Measurements from ENCODE around the gene FGD5.

FGD5 gene

DNA sequence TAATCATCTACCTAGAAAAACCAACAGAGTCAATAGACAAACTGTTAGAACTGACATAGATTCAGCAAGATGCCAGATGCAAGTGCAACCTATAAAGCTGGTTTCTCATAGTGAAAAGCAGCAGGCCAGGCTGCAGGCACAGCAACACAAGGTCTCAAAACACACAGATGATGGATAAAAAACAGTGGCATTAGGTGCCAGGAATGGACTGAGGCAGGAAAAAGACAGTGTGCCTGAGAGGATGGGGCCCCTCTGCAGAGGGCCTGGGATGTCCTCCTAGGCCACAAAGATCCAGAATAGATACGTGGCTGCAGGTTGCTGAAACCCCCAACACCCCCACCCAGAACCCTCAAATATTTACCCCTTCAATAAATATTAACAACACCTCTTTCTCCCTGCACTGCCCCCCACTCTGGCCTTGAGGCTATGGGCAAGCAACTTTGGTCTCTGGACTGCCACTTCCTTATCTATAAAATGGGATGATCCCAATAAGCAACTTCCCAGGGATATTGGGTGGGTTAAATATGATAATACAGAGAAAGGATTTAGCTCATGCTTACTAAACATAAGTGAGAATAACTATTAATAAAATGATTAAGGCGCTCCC lies 35.2 kb upstream of the FGD5 start:
- DNase-seq = no peak
- H3K4me3 ChIP-seq (ENCODE audit: control insufficient read depth in 1 of 7, extremely low read depth in 1 of 7, insufficient read depth in 4 of 7, low read depth in 2 of 7, low read length in 6 of 7) = no peak overlapping the region
- ChIA-PET CTCF (interaction anchor here (0.7 to 17.8 kb wide), 8 partner anchors 8 to 134 kb away, joined by 3 to 337 read pairs (median 4); partner anchors contain the start of gene C3orf20), POLR2A (interaction anchor here (0.6 kb wide), 1 partner anchor 56 kb away, joined by 3 read pairs; no protein-coding TSS in a partner anchor)
- WGBS (ENCODE audit: insufficient coverage) = 100% methylated on average over 2 of the region's 2 CpGs
- H3K27me3 ChIP-seq (replicated peaks in 2 of 5; ENCODE audit: control insufficient read depth in 4 of 5, insufficient read depth in 5 of 5, low read length in 4 of 5) = no peaks in the 10 kb centered on the region
- no peaks in the 10 kb centered on the region for H3K36me3 ChIP-seq (ENCODE audit: control insufficient read depth in 4 of 4, insufficient read depth in 4 of 4, low read length in 3 of 4)
- H3K27ac ChIP-seq (ENCODE audit: insufficient read depth in 1 of 2, low read depth in 1 of 2, low read length in 2 of 2, poor library complexity in 1 of 2, severe bottlenecking in 2 of 2) = no peak overlapping the region
- no peaks in the 10 kb centered on the region for H3K4me1 ChIP-seq (ENCODE audit: control extremely low read depth in 1 of 4, control insufficient read depth in 4 of 4, insufficient read depth in 4 of 4, low read length in 3 of 4)
- peaks cover 0 to 6% (median 2%) of the 10 kb centered on the region in 5 experiments for H3K9me3 ChIP-seq (ENCODE audit: control extremely low read depth in 1 of 5, control insufficient read depth in 4 of 5, insufficient read depth in 2 of 5, low read depth in 1 of 5, low read length in 4 of 5)

DNA sequence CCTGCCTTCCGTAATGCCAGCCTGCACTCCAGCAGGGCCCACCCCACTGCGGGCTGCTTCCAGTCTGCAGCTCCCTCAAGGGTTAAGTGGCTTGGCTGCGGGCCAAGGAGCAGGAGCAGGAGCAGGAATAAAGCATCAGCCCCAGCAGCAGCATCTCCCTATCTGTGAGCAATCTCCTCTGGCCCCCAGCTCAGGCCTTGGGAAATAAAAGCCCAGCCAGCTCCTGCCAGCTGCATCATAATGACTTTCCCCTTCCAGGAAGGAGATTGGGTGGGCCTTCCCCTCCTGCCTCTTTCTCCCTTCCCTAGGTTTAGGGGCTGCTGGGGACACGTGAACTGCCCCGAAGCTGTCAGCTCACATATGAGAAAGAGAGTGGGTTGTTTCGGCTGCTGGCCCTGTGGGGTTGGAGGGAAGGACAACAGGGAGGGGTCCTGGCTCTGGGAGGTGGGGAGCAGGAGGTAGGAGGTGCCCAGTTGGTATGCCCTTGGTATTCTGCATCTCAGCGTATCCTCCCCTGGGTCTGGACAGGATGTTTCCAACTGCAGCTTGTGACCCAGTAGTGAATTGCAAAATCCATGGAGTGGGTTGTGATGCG lies 34.6 kb upstream of the FGD5 start:
- 90% methylated on average over 6 of the region's 8 CpGs for whole genome bisulfite sequencing (ENCODE audit: insufficient coverage)
- no peak overlapping the region for H3K27ac ChIP-seq (ENCODE audit: insufficient read depth in 1 of 2, low read depth in 1 of 2, low read length in 2 of 2, poor library complexity in 1 of 2, severe bottlenecking in 2 of 2)
- H3K4me1 ChIP-seq (ENCODE audit: control extremely low read depth in 1 of 4, control insufficient read depth in 4 of 4, insufficient read depth in 4 of 4, low read length in 3 of 4) = no peaks in the 10 kb centered on the region
- ChIA-PET POLR2A (interaction anchor here (0.6 kb wide), 1 partner anchor 57 kb away, joined by 3 read pairs; no protein-coding TSS in a partner anchor), CTCF (interaction anchor here (0.8 to 17.8 kb wide), 7 partner anchors 14 to 133 kb away, joined by 3 to 337 read pairs (median 4); partner anchors contain the start of gene C3orf20)
- no peak overlapping the region for H3K4me3 ChIP-seq (ENCODE audit: control insufficient read depth in 1 of 7, extremely low read depth in 1 of 7, insufficient read depth in 4 of 7, low read depth in 2 of 7, low read length in 6 of 7)
- H3K9me3 ChIP-seq (ENCODE audit: control extremely low read depth in 1 of 5, control insufficient read depth in 4 of 5, insufficient read depth in 2 of 5, low read depth in 1 of 5, low read length in 4 of 5) = peaks cover 0 to 6% (median 0%) of the 10 kb centered on the region in 5 experiments
- H3K27me3 ChIP-seq (replicated peaks in 2 of 5; ENCODE audit: control insufficient read depth in 4 of 5, insufficient read depth in 5 of 5, low read length in 4 of 5) = no peaks in the 10 kb centered on the region
- no peak for DNase-seq
- no peaks in the 10 kb centered on the region for H3K36me3 ChIP-seq (ENCODE audit: control insufficient read depth in 4 of 4, insufficient read depth in 4 of 4, low read length in 3 of 4)

DNA sequence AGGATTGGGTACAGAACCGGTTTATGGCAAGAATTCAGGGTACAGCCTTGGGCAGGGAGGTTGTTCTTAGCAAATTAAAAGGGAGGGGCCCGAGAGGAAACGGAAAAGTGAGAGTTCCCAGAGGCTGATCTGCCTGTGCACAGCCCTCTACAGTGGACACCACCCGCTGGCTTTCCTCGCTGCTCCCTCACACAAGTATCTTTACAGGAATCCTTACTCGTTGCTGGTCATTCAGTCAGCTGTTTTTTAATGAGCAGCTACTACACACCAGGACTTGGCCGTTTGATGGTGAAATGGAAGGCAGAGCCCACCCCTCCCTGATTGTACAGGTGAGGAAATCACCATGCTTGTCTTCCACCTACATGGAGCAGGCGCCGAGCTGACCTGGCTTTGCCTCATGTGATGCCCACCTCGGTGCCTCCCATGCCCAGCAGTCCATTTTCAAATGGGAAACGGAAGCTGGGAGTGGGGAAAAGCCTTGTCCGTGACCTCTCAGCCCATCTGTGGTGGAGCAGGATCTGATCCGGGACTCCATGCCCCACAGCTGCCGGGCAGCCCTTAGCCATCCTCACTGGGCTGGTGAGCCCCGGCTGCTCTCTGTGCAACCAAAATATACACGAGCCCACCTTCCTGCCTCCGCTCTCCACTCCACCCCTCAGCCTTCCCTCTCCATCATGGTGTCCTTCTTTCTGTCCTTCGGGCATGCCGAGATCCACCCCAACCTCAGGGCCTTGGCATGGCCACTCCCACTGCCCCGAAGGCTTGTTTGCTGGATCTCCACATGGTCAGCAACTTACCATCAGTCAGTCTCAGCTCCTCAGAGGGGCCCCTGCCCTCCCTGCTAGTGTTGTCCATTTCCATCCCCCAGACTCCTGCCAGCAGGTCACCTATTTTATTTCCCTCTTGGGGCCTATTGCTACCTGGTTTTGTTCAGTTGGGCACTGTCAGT lies 33.3 kb upstream of the FGD5 start:
- Histone ChIP-seq H3K4me3 (ENCODE audit: control insufficient read depth in 1 of 7, extremely low read depth in 1 of 7, insufficient read depth in 4 of 7, low read depth in 2 of 7, low read length in 6 of 7) (no peak overlapping the region), H3K36me3 (ENCODE audit: control insufficient read depth in 4 of 4, insufficient read depth in 4 of 4, low read length in 3 of 4) (no peaks in the 10 kb centered on the region), H3K27ac (ENCODE audit: insufficient read depth in 1 of 2, low read depth in 1 of 2, low read length in 2 of 2, poor library complexity in 1 of 2, severe bottlenecking in 2 of 2) (no peak overlapping the region), H3K9me3 (ENCODE audit: control extremely low read depth in 1 of 5, control insufficient read depth in 4 of 5, insufficient read depth in 2 of 5, low read depth in 1 of 5, low read length in 4 of 5) (peaks cover 0 to 6% (median 0%) of the 10 kb centered on the region in 5 experiments), H3K4me1 (ENCODE audit: control extremely low read depth in 1 of 4, control insufficient read depth in 4 of 4, insufficient read depth in 4 of 4, low read length in 3 of 4) (no peaks in the 10 kb centered on the region), H3K27me3 (replicated peaks in 2 of 5; ENCODE audit: control insufficient read depth in 4 of 5, insufficient read depth in 5 of 5, low read length in 4 of 5) (no peaks in the 10 kb centered on the region)
- ChIA-PET CTCF (interaction anchor here (0.7 to 17.8 kb wide), 4 partner anchors 13 to 132 kb away, joined by 3 to 337 read pairs (median 140); partner anchors contain the start of gene C3orf20), POLR2A (no interaction called here)
- WGBS (ENCODE audit: insufficient coverage) = 92% methylated on average over 17 of the region's 20 CpGs
- no peak for DNase-seq

DNA sequence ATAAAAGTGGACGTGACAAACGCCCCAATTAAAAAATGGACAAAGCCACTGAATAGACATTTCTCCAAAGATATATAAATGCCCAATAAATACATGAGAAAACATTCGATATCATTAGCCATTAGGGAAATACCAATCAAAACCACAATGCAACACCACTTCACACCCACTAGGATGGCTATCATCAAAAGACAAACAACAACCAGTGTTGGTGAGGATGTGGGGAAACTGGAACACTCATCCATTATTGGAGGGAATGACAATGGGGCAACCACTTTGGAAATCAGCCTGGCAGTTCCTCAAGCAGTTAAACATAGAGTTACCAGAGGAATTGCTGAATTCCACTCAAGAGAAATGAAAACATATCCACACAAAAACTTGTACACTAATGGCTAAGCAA lies 32.4 kb upstream of the FGD5 start:
- 100% methylated on average over 2 of the region's 3 CpGs for WGBS (ENCODE audit: insufficient coverage)
- ChIA-PET POLR2A (no interaction called here), CTCF (interaction anchor here (17.8 kb wide), 1 partner anchor 131 kb away, joined by 337 read pairs; no protein-coding TSS in a partner anchor)
- Histone ChIP-seq H3K27ac (ENCODE audit: insufficient read depth in 1 of 2, low read depth in 1 of 2, low read length in 2 of 2, poor library complexity in 1 of 2, severe bottlenecking in 2 of 2) (no peak overlapping the region), H3K27me3 (replicated peaks in 2 of 5; ENCODE audit: control insufficient read depth in 4 of 5, insufficient read depth in 5 of 5, low read length in 4 of 5) (no peaks in the 10 kb centered on the region), H3K4me1 (ENCODE audit: control extremely low read depth in 1 of 4, control insufficient read depth in 4 of 4, insufficient read depth in 4 of 4, low read length in 3 of 4) (no peaks in the 10 kb centered on the region), H3K9me3 (ENCODE audit: control extremely low read depth in 1 of 5, control insufficient read depth in 4 of 5, insufficient read depth in 2 of 5, low read depth in 1 of 5, low read length in 4 of 5) (peaks cover 0 to 6% (median 0%) of the 10 kb centered on the region in 5 experiments), H3K4me3 (ENCODE audit: control insufficient read depth in 1 of 7, extremely low read depth in 1 of 7, insufficient read depth in 4 of 7, low read depth in 2 of 7, low read length in 6 of 7) (no peak overlapping the region), H3K36me3 (ENCODE audit: control insufficient read depth in 4 of 4, insufficient read depth in 4 of 4, low read length in 3 of 4) (no peaks in the 10 kb centered on the region)
- no peak for DNase-seq

DNA sequence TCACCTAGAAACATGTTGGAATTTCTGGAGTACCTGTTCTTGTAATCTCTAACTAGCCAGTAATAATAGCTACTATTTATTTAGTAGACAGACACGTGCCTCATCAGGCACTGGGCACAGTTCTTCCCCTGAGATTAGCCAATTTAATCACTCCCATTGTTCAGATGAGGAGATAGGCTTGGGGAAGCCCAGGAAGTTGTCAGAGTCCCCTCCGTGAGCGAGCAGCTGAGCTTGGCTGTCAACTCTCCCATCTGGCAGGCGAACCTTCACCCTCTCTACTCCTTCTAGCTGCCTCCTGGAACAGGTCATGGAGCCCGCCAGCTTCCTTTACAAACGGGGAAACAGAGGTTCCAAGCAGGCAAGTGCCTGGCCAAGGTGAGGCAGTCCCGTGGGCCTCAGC lies 31.1 kb upstream of the FGD5 start:
- Histone ChIP-seq H3K4me1 (ENCODE audit: control extremely low read depth in 1 of 4, control insufficient read depth in 4 of 4, insufficient read depth in 4 of 4, low read length in 3 of 4) (no peaks in the 10 kb centered on the region), H3K27ac (ENCODE audit: insufficient read depth in 1 of 2, low read depth in 1 of 2, low read length in 2 of 2, poor library complexity in 1 of 2, severe bottlenecking in 2 of 2) (no peak overlapping the region), H3K9me3 (ENCODE audit: control extremely low read depth in 1 of 5, control insufficient read depth in 4 of 5, insufficient read depth in 2 of 5, low read depth in 1 of 5, low read length in 4 of 5) (peaks cover 0 to 6% (median 0%) of the 10 kb centered on the region in 5 experiments), H3K4me3 (ENCODE audit: control insufficient read depth in 1 of 7, extremely low read depth in 1 of 7, insufficient read depth in 4 of 7, low read depth in 2 of 7, low read length in 6 of 7) (no peak overlapping the region), H3K27me3 (replicated peaks in 2 of 5; ENCODE audit: control insufficient read depth in 4 of 5, insufficient read depth in 5 of 5, low read length in 4 of 5) (no peaks in the 10 kb centered on the region), H3K36me3 (ENCODE audit: control insufficient read depth in 4 of 4, insufficient read depth in 4 of 4, low read length in 3 of 4) (no peaks in the 10 kb centered on the region)
- POLR2A ChIA-PET = no interaction called here
- no peak for DNase-seq
- 87% methylated on average over 4 of the region's 7 CpGs for WGBS (ENCODE audit: insufficient coverage)
- CTCF ChIA-PET = interaction anchor here (0.7 to 17.8 kb wide), 8 partner anchors 14 to 130 kb away, joined by 3 to 337 read pairs (median 3); no protein-coding TSS in a partner anchor

DNA sequence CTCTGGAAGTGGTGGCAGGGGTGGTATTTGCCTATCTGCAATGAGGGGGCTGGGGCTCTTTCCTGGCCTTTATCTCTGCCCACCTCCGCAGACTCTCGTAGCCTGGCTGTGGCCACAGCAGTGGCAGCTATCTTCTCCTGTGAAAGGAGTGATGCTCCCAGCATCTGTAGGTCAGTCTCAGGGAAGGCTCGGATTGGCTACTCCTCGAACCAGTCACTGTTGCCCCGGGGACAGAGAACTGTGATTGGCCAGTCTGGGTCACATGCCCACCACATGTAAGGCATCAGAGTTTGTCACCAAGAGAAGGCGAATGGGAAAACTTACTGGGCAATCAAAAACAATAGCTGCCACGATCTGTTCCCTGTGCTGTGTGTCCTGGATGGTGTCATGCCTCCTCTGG lies 30.1 kb upstream of the FGD5 start:
- Histone ChIP-seq H3K9me3 (ENCODE audit: control extremely low read depth in 1 of 5, control insufficient read depth in 4 of 5, insufficient read depth in 2 of 5, low read depth in 1 of 5, low read length in 4 of 5) (peaks cover 0 to 6% (median 0%) of the 10 kb centered on the region in 5 experiments), H3K4me3 (ENCODE audit: control insufficient read depth in 1 of 7, extremely low read depth in 1 of 7, insufficient read depth in 4 of 7, low read depth in 2 of 7, low read length in 6 of 7) (no peak overlapping the region), H3K36me3 (ENCODE audit: control insufficient read depth in 4 of 4, insufficient read depth in 4 of 4, low read length in 3 of 4) (no peaks in the 10 kb centered on the region), H3K4me1 (ENCODE audit: control extremely low read depth in 1 of 4, control insufficient read depth in 4 of 4, insufficient read depth in 4 of 4, low read length in 3 of 4) (peaks cover 0 to 6% (median 2%) of the 10 kb centered on the region in 4 experiments), H3K27me3 (replicated peaks in 2 of 5; ENCODE audit: control insufficient read depth in 4 of 5, insufficient read depth in 5 of 5, low read length in 4 of 5) (no peaks in the 10 kb centered on the region), H3K27ac (ENCODE audit: insufficient read depth in 1 of 2, low read depth in 1 of 2, low read length in 2 of 2, poor library complexity in 1 of 2, severe bottlenecking in 2 of 2) (no peak overlapping the region)
- DNase-seq = no peak
- 96% methylated on average over 7 of the region's 7 CpGs for WGBS (ENCODE audit: insufficient coverage)
- ChIA-PET CTCF (interaction anchor here (0.7 to 17.8 kb wide), 7 partner anchors 8 to 129 kb away, joined by 3 to 337 read pairs (median 4); no protein-coding TSS in a partner anchor), POLR2A (interaction anchor here (0.6 kb wide), 1 partner anchor 1335 kb away, joined by 3 read pairs; no protein-coding TSS in a partner anchor)

All from common myeloid progenitor, CD34-positive (primary cell).